GM12892 (cell line): ENCODE data around the gene WDR70.
A peak's percentile ranks its signal among the peaks of the same experiment; 100 is the strongest.

Experiments used
- DNase-seq: peaks from one replicate; pipeline ENCODE4 v3.0.0; 2011; ENCODE audit not compliant: insufficient read length
- FAIRE-seq: peaks from 2 replicates; lab custom pipeline; 2011; peaks lifted over from hg19 to GRCh38; lab: Jason Lieb, UNC
- POLR2A ChIP-seq: IDR thresholded peaks from 2 replicates; pipeline ENCODE4 v1.6.1; 2011; ENCODE audit warnings: low read depth, low read length, control low read depth
- POLR2AphosphoS5 ChIP-seq: IDR thresholded peaks from 2 replicates; pipeline ENCODE4 v1.6.1; 2011; ENCODE audit warnings: low read depth, low read length, control low read depth
- TAF1 ChIP-seq: IDR thresholded peaks from 2 replicates; pipeline ENCODE4 v1.6.1; 2011; ENCODE audit warnings: low read depth, mild to moderate bottlenecking, control low read depth, low read length, borderline replicate concordance

Gene WDR70

DNA sequence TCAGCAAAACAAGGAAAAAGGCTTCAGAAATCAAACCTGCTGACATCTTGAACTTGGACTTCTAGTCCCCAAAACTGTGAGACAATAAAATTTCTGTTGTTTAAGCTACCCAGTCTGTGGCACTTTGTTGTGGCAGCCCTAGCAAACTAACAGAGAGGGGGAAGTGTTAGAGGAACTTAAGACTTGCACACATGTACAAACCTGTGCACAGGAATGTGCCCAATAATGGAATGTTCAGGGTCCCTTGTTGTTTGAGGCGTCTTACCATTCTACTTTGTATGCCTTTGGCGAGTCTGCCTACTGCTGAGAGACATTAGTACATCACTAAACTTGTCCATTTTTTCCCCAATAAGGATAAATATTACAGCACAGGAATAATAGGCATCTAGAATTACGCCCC is 160.3 kb downstream of the WDR70 start:
- DNase-seq (no peak), FAIRE-seq (no peak)
- TF ChIP-seq POLR2AphosphoS5, result no peak
- no peak for TF ChIP-seq TAF1
- no peak for TF ChIP-seq POLR2A

DNA sequence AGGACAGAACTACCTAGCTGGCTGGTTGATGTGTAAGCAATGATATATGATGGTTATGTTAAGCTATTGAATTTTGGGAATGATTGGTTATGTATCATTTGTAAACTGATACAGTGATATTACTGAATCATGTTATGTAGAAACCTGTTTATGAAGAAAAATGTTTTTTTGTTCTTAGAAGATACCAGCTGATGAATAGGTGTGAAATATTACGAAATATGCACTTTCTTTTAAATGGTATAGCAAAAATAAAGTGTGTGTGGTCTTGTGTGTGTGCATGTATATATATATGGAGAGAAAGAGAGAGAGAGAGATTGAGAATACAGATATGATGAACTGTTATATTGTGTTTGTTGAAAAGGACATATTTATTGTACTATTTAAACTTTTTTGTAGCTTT is 164.1 kb downstream of the WDR70 start:
- DNase-seq (no peak), FAIRE-seq (no peak)
- TF ChIP-seq POLR2AphosphoS5, result no peak
- TF ChIP-seq POLR2A, result no peak
- TF ChIP-seq TAF1, result no peak

DNA sequence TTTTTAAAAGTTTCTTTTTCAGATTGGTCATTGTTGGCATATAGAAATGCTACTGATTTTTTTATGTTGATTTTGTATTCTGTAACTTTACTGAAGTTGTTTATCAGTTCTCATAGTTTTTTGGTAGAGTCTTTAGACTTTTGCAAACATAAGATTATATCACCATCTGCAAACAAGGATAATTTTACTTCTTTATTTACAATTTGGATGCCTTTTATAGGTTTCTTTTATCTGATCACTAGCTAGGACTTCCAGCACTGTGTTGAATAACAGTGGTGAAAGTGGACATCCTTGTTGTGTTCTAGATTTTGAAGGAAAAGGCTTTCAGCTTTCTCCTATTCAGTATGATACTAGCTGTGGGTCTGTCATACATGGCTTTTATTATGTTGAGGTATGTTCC is 170.3 kb downstream of the WDR70 start:
- DNase-seq, result no peak
- TF ChIP-seq POLR2AphosphoS5 (no peak), TAF1 (no peak), POLR2A (no peak)
- FAIRE-seq, result no peak

GRCh38 chr5:37552161-37552560 is 173.0 kb downstream of the WDR70 start:
- TF ChIP-seq TAF1 (no peak), POLR2A (no peak), POLR2AphosphoS5 (no peak)
- DNase-seq, result no peak
- FAIRE-seq, result no peak

GRCh38 chr5:37552770-37553719 is 173.9 kb downstream of the WDR70 start:
- DNase-seq (no peak), FAIRE-seq (no peak)
- TF ChIP-seq POLR2AphosphoS5, result no peak
- TF ChIP-seq POLR2A, result no peak
- no peak for TF ChIP-seq TAF1

GRCh38 chr5:37553720-37554404 is 174.7 kb downstream of the WDR70 start:
- no peak for TF ChIP-seq POLR2A
- no peak for TF ChIP-seq POLR2AphosphoS5
- TF ChIP-seq TAF1, result no peak
- DNase-seq, result no peak
- FAIRE-seq, result no peak

DNA sequence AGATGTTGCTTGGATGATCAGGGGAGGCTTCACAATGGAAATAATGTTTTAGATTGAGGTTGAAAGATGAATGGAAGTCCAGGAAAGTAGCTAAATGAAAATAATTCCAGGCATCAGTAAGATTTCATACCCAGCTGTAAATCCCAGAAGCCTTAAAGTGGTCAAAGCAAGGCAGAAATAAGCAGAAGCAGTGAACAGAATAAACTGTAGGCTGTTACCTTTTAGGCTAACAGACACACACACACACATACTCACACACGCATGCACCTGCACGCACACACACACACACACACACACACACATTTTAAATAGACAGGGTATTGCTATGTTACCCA is 175.3 kb downstream of the WDR70 start:
- TF ChIP-seq TAF1 (no peak), POLR2A (no peak), POLR2AphosphoS5 (no peak)
- DNase-seq (no peak), FAIRE-seq (no peak)

- no peak for FAIRE-seq
- no peak for DNase-seq
These were observed 175.8 kb downstream of the WDR70 start for GRCh38 chr5:37554938-37555337.

DNA sequence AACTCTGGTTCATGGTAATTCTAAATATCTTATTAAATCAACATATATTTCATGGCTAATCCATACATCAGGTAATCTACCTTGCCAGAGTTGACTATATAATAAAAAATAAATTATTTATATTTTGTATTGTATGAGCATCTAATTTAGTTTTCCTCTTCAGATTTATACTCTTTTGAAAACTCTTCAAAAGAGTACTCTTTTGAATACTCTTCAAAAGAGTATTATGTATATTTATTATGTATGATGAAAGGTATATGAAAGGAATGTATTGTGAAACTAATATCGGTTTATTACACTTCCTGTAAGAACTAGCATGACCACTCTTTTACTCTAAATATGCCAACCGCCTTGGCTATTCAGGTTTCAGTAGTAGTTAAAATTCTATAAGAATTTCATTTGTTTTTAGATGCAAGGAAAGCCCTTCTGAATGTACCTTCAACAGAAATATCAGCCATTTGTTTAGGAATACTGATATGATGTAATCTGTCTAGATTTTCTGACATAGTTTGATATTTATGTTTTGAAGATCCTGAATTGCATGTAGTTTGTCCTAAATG is 178.7 kb downstream of the WDR70 start:
- TF ChIP-seq POLR2AphosphoS5 (no peak), POLR2A (no peak), TAF1 (no peak)
- no peak for FAIRE-seq
- DNase-seq, result no peak

More at GRCh38 chr5:37554938-37555337, 175.8 kb downstream of the WDR70 start:
- TF ChIP-seq POLR2A (no peak), POLR2AphosphoS5 (no peak), TAF1 (no peak)

GRCh38 chr5:37565062-37565670 is 186.0 kb downstream of the WDR70 start:
- DNase-seq (no peak), FAIRE-seq (no peak)
- TF ChIP-seq TAF1 (no peak), POLR2AphosphoS5 (no peak), POLR2A (no peak)

DNA sequence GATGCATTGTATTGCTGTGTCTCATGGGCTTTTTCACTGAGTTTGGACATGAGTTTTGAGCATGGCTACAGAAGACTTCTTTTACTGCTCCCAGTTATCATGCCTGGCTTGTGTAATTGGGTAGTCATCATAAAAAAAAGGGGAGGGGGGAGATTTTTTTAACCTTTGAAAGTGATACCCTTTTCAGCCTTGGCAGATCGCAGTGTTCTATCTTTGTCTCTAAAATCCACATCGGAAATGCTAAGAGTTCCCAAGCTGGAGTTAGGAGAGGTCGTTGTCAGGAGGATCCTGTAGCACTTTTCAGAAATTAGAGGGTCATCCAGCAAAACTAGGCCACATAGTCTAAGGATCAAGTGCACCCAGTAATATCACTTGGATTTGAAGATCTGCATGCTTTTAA is 188.4 kb downstream of the WDR70 start:
- TF ChIP-seq POLR2AphosphoS5 (no peak), POLR2A (no peak), TAF1 (no peak)
- peak; percentile 66 for FAIRE-seq

DNA sequence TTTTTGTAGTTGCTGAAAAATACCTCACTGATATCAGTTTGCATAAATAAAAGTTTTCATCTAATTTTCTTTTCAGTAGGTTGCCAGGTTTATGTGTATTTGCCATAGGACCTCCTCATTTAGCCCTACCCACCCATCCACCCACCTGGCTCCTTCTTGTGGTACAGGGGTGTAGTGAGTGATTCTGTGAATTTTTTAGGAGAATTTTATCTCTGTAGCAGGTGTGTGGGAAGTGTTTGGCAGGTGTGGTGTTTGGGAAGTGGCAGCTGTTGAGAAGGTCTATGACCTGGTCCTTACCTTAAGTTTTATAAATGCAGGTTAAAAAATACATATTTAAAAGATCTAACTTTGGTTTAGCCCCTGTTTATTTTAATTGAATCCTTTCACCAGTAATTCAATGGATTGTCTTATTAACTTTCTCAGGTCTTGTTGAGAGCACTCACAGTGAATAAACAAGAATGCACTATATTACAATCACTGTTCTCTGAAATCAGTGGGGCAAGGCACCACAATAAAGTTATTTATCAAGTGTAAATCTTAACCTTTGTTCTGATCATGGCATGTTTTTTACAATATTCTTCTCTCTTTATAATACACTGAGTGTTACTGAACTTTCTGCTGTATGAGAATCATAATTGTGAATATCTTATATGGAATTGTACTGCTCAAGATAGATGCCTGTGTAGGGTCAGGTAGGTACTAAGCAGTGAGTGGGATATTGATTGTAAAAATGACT is 189.1 kb downstream of the WDR70 start:
- no peak for TF ChIP-seq POLR2A
- TF ChIP-seq TAF1, result no peak
- TF ChIP-seq POLR2AphosphoS5, result no peak
- DNase-seq, result no peak
- FAIRE-seq, result no peak

More for the DNA sequence above, 188.4 kb downstream of the WDR70 start:
- DNase-seq, result no peak
